Astrocyte of the cerebellum (primary cell): ENCODE results near the gene TFCP2.
"Not testable (repeated sequence)": the region's sequence is repeated elsewhere in the genome, so short reads cannot be mapped to it uniquely, and the experiment has no call there.

Experiments
- DNase-seq: peaks from one replicate; pipeline ENCODE4 v3.0.0-alpha.2; 2011; ENCODE audit warnings: low read depth
- H3K4me3 ChIP-seq: 2 replicates; pipeline ENCODE4 v1.5.1; 2011; ENCODE audit warnings: mild to moderate bottlenecking, low read depth, low read length, moderate library complexity
- CTCF ChIP-seq: IDR thresholded peaks from 2 replicates; pipeline ENCODE4 v1.5.1; 2012; ENCODE audit warnings: low read length, low read depth, moderate library complexity, mild to moderate bottlenecking; ENCODE audit errors: missing control alignments
- in situ Hi-C: cut with HindIII; loops from 2 replicates; pipeline ENCODE4 v1.10.0; 2017; ENCODE audit warnings: low sequenced_read_pairs

Gene TFCP2

GRCh38 chr12:51080136-51080535, 92.8 kb downstream of the TFCP2 start:
- H3K4me3 ChIP-seq: no peak overlapping the region
- no peak for DNase-seq
- in situ Hi-C loops: no loop called here
- no peak for TF ChIP-seq CTCF

GRCh38 chr12:51078866-51079265, 94.1 kb downstream of the TFCP2 start:
- H3K4me3 ChIP-seq, in situ Hi-C loops, DNase-seq: not testable (repeated sequence)

GRCh38 chr12:51078346-51078745, 94.6 kb downstream of the TFCP2 start:
- H3K4me3 ChIP-seq, DNase-seq, in situ Hi-C loops: not testable (repeated sequence)

GRCh38 chr12:51077930-51078329, 95.0 kb downstream of the TFCP2 start:
- no peak for DNase-seq
- H3K4me3 ChIP-seq: no peak overlapping the region
- TF ChIP-seq CTCF: no peak
- in situ Hi-C loops: no loop called here

GRCh38 chr12:51076236-51076930, 96.6 kb downstream of the TFCP2 start:
- TF ChIP-seq CTCF: no peak
- in situ Hi-C loops: no loop called here
- DNase-seq: no peak
- no peak overlapping the region for H3K4me3 ChIP-seq

- DNase-seq: no peak
- no peak overlapping the region for H3K4me3 ChIP-seq
- in situ Hi-C loops: no loop called here
- TF ChIP-seq CTCF: no peak
These were observed 97.5 kb downstream of the TFCP2 start for GRCh38 chr12:51075390-51075789.

GRCh38 chr12:51071663-51072062, 101.3 kb downstream of the TFCP2 start:
- no peak for TF ChIP-seq CTCF
- H3K4me3 ChIP-seq: no peak overlapping the region
- in situ Hi-C loops: no loop called here
- no peak for DNase-seq

GRCh38 chr12:51070004-51070403, 102.9 kb downstream of the TFCP2 start:
- in situ Hi-C loops: no loop called here
- no peak for DNase-seq
- no peak for TF ChIP-seq CTCF

More at GRCh38 chr12:51070004-51070403, 102.9 kb downstream of the TFCP2 start:
- no peak overlapping the region for H3K4me3 ChIP-seq
